Lower leg skin (tissue), 4 donors: ENCODE data around the gene SPRED1. TPM values are rescaled to one million over a fixed set of nuclear protein-coding genes. Genes with fewer than 3 reads are reported as not detected.

ENCODE experiments used
- DNase-seq, 2 donors: peaks; one replicate each; pipeline ENCODE4 v3.0.0-alpha.2; 2019; ENCODE audit warnings: low spot score in 2 of 2
- H3K4me3 ChIP-seq: fragments of 200-600 bp; sonication (generic); 2 replicates; pipeline ENCODE4 v1.5.1; 2017; ENCODE audit warnings: mild to moderate bottlenecking, low read depth; ENCODE audit not compliant: poor library complexity, severe bottlenecking
- POLR2A ChIP-seq, 2 donors: fragments of 450-650 bp; IDR thresholded peaks; one replicate each; pipeline ENCODE4 v1.6.1; 2016 to 2017; ENCODE audit warnings: antibody characterized with exemption in 2 of 2, mild to moderate bottlenecking in 1 of 2, moderate library complexity in 1 of 2
- WGBS, 2 donors: methylation state at CpG; one replicate each; pipeline ENCODE4 v1.1.5; 2018; 5-methylcytosine and 5-hydroxymethylcytosine counted together
- intact Hi-C: fragments of 100-400 bp; cut with DNase I; formaldehyde crosslinking; loops from one replicate; pipeline ENCODE4 v1.15.0; 2023; ENCODE audit warnings: low total_unique reads
- total RNA-seq, 4 donors: library from RNA; depleted of rRNA; stranded (reverse); fragments of >200 nt; gene quantifications; one replicate each; pipeline ENCODE4 v1.1.0, GENCODE V29; 2016
- TF ChIP-seq, protein P1 (sequence below), 3 donors: fragments of 450-650 bp; IDR thresholded peaks; one replicate each; pipeline ENCODE4 v1.5.1; 2016; ENCODE audit warnings: antibody characterized with exemption in 3 of 3, mild to moderate bottlenecking in 3 of 3, moderate library complexity in 2 of 3

The SPRED1 gene
- total RNA-seq, 4 donors from 2014 or later = 8.8 to 14.8 (median 11.5) TPM

DNA sequence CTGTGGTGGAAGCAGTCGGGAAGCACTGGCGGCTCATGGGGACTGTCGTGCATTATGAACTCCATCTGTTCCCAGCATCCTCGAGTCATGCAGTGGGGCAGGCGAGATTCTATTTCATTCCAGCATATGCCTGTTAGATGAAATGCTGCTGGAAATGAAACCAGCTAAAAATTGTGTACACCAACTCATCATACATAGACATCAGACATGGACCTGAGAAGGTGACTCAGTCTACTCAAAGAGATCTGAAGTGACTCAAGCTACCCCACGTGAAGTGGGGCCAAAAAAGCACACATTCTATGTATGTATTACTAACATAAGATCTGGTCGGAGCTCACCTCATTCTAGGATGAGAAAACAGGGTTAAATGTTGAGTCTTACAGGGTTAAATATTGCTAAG lies 153.8 kb downstream of the SPRED1 start:
- no peak for TF ChIP-seq POLR2A (IDR thresholded peaks at IDR 0.05)
- TF ChIP-seq, protein P1, sequence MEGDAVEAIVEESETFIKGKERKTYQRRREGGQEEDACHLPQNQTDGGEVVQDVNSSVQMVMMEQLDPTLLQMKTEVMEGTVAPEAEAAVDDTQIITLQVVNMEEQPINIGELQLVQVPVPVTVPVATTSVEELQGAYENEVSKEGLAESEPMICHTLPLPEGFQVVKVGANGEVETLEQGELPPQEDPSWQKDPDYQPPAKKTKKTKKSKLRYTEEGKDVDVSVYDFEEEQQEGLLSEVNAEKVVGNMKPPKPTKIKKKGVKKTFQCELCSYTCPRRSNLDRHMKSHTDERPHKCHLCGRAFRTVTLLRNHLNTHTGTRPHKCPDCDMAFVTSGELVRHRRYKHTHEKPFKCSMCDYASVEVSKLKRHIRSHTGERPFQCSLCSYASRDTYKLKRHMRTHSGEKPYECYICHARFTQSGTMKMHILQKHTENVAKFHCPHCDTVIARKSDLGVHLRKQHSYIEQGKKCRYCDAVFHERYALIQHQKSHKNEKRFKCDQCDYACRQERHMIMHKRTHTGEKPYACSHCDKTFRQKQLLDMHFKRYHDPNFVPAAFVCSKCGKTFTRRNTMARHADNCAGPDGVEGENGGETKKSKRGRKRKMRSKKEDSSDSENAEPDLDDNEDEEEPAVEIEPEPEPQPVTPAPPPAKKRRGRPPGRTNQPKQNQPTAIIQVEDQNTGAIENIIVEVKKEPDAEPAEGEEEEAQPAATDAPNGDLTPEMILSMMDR (IDR thresholded peaks at IDR 0.05) = no peak
- intact Hi-C loops = no loop called here
- no peak for DNase-seq
- 61 to 62% methylated on average over 7 of the region's 7 CpGs for WGBS, 2 donors
- no peak overlapping the region for H3K4me3 ChIP-seq

Other genes with a start within 250 kb of the SPRED1 start
- 10 to 100 TPM in 2 of 4 donors, 1 to 10 TPM in 2; 4.8 to 14.4 (median 9.7) TPM for gene FAM98B, start 201.3 kb downstream of the SPRED1 start, total RNA-seq